ENCODE results near the gene ZBTB39.

The ZBTB39 gene

GRCh38 chr12:57010627-57011247 lies 4.4 kb upstream of the ZBTB39 start:
- no peak for DNase-seq (ENCODE audit: low spot score)
- in situ Hi-C loops (cut with MboI; ENCODE audit: low sequenced_read_pairs, unreplicated experiment), result loop anchor here (10.0 kb wide), 1 partner anchor 54 kb away; no protein-coding TSS in a partner anchor

GRCh38 chr12:57009949-57010626 lies 3.7 kb upstream of the ZBTB39 start:
- TF ChIP-seq, protein P1, sequence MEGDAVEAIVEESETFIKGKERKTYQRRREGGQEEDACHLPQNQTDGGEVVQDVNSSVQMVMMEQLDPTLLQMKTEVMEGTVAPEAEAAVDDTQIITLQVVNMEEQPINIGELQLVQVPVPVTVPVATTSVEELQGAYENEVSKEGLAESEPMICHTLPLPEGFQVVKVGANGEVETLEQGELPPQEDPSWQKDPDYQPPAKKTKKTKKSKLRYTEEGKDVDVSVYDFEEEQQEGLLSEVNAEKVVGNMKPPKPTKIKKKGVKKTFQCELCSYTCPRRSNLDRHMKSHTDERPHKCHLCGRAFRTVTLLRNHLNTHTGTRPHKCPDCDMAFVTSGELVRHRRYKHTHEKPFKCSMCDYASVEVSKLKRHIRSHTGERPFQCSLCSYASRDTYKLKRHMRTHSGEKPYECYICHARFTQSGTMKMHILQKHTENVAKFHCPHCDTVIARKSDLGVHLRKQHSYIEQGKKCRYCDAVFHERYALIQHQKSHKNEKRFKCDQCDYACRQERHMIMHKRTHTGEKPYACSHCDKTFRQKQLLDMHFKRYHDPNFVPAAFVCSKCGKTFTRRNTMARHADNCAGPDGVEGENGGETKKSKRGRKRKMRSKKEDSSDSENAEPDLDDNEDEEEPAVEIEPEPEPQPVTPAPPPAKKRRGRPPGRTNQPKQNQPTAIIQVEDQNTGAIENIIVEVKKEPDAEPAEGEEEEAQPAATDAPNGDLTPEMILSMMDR (IDR thresholded peaks at IDR 0.05; ENCODE audit: borderline replicate concordance, control extremely low read depth, extremely low read depth, insufficient read depth, missing control alignments), result no peak
- in situ Hi-C loops (cut with MboI; ENCODE audit: low sequenced_read_pairs, unreplicated experiment), result loop anchor here (5.0 to 10.0 kb wide), 2 partner anchors 55 to 102 kb away; partner anchors contain the start of gene STAT6
- DNase-seq (ENCODE audit: low spot score), result no peak

More at GRCh38 chr12:57010627-57011247, 4.4 kb upstream of the ZBTB39 start:
- TF ChIP-seq, protein P1 (IDR thresholded peaks at IDR 0.05; ENCODE audit: borderline replicate concordance, control extremely low read depth, extremely low read depth, insufficient read depth, missing control alignments), result no peak

DNA sequence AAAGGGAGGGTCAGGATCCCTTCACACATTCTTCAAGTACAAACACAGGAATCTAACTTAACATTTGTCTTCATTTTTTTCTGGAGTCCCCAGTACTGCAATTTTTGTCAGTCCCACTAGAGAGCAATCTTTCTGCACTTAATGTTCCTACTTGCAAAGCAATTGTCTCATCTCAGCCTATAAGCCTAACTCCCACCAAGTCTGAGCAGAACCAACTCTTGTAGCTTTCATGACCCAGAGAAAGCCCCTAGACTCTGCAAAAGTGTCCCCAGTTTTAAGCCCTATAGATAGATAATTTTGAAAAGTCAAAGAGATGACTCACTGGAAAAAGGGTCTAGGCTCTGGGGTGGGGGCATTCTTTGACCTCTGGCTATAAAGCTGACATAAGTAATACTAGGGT lies 1.8 kb upstream of the ZBTB39 start:
- TF ChIP-seq, protein P1 (IDR thresholded peaks at IDR 0.05; ENCODE audit: borderline replicate concordance, control extremely low read depth, extremely low read depth, insufficient read depth, missing control alignments), result peak; percentile 54
- in situ Hi-C loops (cut with MboI; ENCODE audit: low sequenced_read_pairs, unreplicated experiment), result loop anchor here (5.0 kb wide), 1 partner anchor 104 kb away; the partner anchor contains the start of gene STAT6
- peak; percentile 66 for DNase-seq (ENCODE audit: low spot score)

GRCh38 chr12:57006809-57007475 lies 596 bp upstream of the ZBTB39 start:
- DNase-seq (ENCODE audit: low spot score), result no peak
- in situ Hi-C loops (cut with MboI; ENCODE audit: low sequenced_read_pairs, unreplicated experiment), result loop anchor here (5.0 kb wide), 1 partner anchor 105 kb away; the partner anchor contains the start of gene STAT6
- TF ChIP-seq, protein P1 (IDR thresholded peaks at IDR 0.05; ENCODE audit: borderline replicate concordance, control extremely low read depth, extremely low read depth, insufficient read depth, missing control alignments), result no peak

DNA sequence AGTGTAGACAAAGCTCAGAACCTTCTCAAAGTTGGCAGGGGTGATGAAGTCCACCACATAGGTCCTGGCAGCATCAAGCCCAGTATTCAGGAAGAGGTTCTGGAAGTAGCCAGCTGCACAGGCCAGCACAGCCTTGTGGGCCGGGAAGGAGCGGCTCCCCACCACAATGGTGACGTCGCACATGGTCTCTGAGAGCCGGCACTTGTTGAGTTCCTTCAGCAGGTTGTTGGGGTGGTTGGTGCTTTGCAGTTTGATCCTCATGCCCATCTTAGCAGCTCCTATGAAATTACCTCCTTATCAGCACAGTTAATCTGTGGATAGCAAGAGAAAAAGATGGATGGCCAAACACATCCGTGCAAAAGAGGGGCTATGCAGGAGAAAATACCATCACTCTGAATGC lies 1.7 kb downstream of the ZBTB39 start:
- in situ Hi-C loops (cut with MboI; ENCODE audit: low sequenced_read_pairs, unreplicated experiment), result loop anchor here (5.0 kb wide), 2 partner anchors 108 to 247 kb away; partner anchors contain the start of gene STAT6
- TF ChIP-seq, protein P1 (IDR thresholded peaks at IDR 0.05; ENCODE audit: borderline replicate concordance, control extremely low read depth, extremely low read depth, insufficient read depth, missing control alignments), result no peak
- no peak for DNase-seq (ENCODE audit: low spot score)

GRCh38 chr12:57003395-57003794 lies 3.0 kb downstream of the ZBTB39 start:
- in situ Hi-C loops (cut with MboI; ENCODE audit: low sequenced_read_pairs, unreplicated experiment), result loop anchor here (5.0 kb wide), 1 partner anchor 246 kb away; no protein-coding TSS in a partner anchor
- TF ChIP-seq, protein P1 (IDR thresholded peaks at IDR 0.05; ENCODE audit: borderline replicate concordance, control extremely low read depth, extremely low read depth, insufficient read depth, missing control alignments), result no peak
- DNase-seq (ENCODE audit: low spot score), result no peak
